GM19193 (cell line): ENCODE results near the gene KRT86.

Experiments
- POLR2A ChIP-seq: IDR thresholded peaks from 4 replicates; pipeline ENCODE4 v1.6.1; 2011; ENCODE audit not compliant: insufficient read depth, insufficient read length; ENCODE audit errors: extremely low read depth

Gene KRT86

GRCh38 chr12:52331039-52331438 is 56.6 kb downstream of the KRT86 start:
- no peak for TF ChIP-seq POLR2A

- TF ChIP-seq POLR2A = no peak
These were observed 57.4 kb downstream of the KRT86 start for GRCh38 chr12:52331833-52332232.

GRCh38 chr12:52332381-52332780 is 57.9 kb downstream of the KRT86 start:
- no peak for TF ChIP-seq POLR2A

- TF ChIP-seq POLR2A = no peak
These were observed 58.9 kb downstream of the KRT86 start for GRCh38 chr12:52333321-52333720.

- no peak for TF ChIP-seq POLR2A
These were observed 59.7 kb downstream of the KRT86 start for GRCh38 chr12:52334185-52334584.

- no peak for TF ChIP-seq POLR2A
These were observed 61.3 kb downstream of the KRT86 start for GRCh38 chr12:52335598-52336262.

- TF ChIP-seq POLR2A = no peak
These were observed 62.2 kb downstream of the KRT86 start for GRCh38 chr12:52336641-52337040.

GRCh38 chr12:52337054-52337453 is 62.6 kb downstream of the KRT86 start:
- no peak for TF ChIP-seq POLR2A

GRCh38 chr12:52338241-52338960 is 64.0 kb downstream of the KRT86 start:
- TF ChIP-seq POLR2A = no peak

GRCh38 chr12:52341066-52341580 is 66.7 kb downstream of the KRT86 start:
- no peak for TF ChIP-seq POLR2A

GRCh38 chr12:52342781-52343490 is 68.5 kb downstream of the KRT86 start:
- TF ChIP-seq POLR2A = no peak

GRCh38 chr12:52343550-52343949 is 69.1 kb downstream of the KRT86 start:
- no peak for TF ChIP-seq POLR2A

- TF ChIP-seq POLR2A = no peak
These were observed 69.7 kb downstream of the KRT86 start for GRCh38 chr12:52344111-52344510.

GRCh38 chr12:52346593-52346992 is 72.1 kb downstream of the KRT86 start:
- no peak for TF ChIP-seq POLR2A

GRCh38 chr12:52347016-52347415 is 72.6 kb downstream of the KRT86 start:
- no peak for TF ChIP-seq POLR2A
